Measurements from ENCODE around the gene PM20D2. TPM values are rescaled to one million over a fixed set of nuclear protein-coding genes. Genes with fewer than 3 reads are reported as not detected.

PM20D2 gene
- total RNA-seq, 4 donors from 2014 or later, result 15.1 to 28.2 (median 19.3) TPM

- H3K27me3 ChIP-seq, result no peaks in the 10 kb centered on the region
- H3K4me3 ChIP-seq, result no peak overlapping the region
- no peak overlapping the region for H3K27ac ChIP-seq
- DNase-seq (ENCODE audit: low spot score in 2 of 2), result no peak
- H3K4me1 ChIP-seq, result no peaks in the 10 kb centered on the region
- TF ChIP-seq POLR2A (IDR thresholded peaks at IDR 0.05), result no peak
- TF ChIP-seq, protein P1, sequence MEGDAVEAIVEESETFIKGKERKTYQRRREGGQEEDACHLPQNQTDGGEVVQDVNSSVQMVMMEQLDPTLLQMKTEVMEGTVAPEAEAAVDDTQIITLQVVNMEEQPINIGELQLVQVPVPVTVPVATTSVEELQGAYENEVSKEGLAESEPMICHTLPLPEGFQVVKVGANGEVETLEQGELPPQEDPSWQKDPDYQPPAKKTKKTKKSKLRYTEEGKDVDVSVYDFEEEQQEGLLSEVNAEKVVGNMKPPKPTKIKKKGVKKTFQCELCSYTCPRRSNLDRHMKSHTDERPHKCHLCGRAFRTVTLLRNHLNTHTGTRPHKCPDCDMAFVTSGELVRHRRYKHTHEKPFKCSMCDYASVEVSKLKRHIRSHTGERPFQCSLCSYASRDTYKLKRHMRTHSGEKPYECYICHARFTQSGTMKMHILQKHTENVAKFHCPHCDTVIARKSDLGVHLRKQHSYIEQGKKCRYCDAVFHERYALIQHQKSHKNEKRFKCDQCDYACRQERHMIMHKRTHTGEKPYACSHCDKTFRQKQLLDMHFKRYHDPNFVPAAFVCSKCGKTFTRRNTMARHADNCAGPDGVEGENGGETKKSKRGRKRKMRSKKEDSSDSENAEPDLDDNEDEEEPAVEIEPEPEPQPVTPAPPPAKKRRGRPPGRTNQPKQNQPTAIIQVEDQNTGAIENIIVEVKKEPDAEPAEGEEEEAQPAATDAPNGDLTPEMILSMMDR (IDR thresholded peaks at IDR 0.05), result no peak
- TF ChIP-seq EP300 (IDR thresholded peaks at IDR 0.05), result no peak
- no peaks in the 10 kb centered on the region for H3K9me3 ChIP-seq
- WGBS, 2 donors, result 73 to 80% methylated on average over 3 of the region's 3 CpGs
- no peaks in the 10 kb centered on the region for H3K36me3 ChIP-seq
These were observed 11.1 kb upstream of the PM20D2 start for GRCh38 chr6:89134723-89135122.

- 73 to 77% methylated on average over 2 of the region's 2 CpGs for WGBS, 2 donors
- no peaks in the 10 kb centered on the region for H3K27me3 ChIP-seq
- TF ChIP-seq POLR2A (IDR thresholded peaks at IDR 0.05) (no peak), EP300 (IDR thresholded peaks at IDR 0.05) (no peak)
- TF ChIP-seq, protein P1 (IDR thresholded peaks at IDR 0.05), result no peak
- no peaks in the 10 kb centered on the region for H3K36me3 ChIP-seq
- H3K9me3 ChIP-seq, result no peaks in the 10 kb centered on the region
- no peak overlapping the region for H3K27ac ChIP-seq
- DNase-seq (ENCODE audit: low spot score in 2 of 2), result no peak
- no peak overlapping the region for H3K4me3 ChIP-seq
- H3K4me1 ChIP-seq, result no peaks in the 10 kb centered on the region
These were observed 7.7 kb upstream of the PM20D2 start for GRCh38 chr6:89138173-89138572.

GRCh38 chr6:89139509-89140346 lies 6.1 kb upstream of the PM20D2 start:
- Histone ChIP-seq H3K4me1 (peaks cover 0 to 7% (median 3%) of the 10 kb centered on the region in 4 donors), H3K4me3 (no peak overlapping the region), H3K27me3 (no peaks in the 10 kb centered on the region), H3K9me3 (no peaks in the 10 kb centered on the region), H3K27ac (no peak overlapping the region), H3K36me3 (no peaks in the 10 kb centered on the region)
- no peak for DNase-seq (ENCODE audit: low spot score in 2 of 2)
- no peak for TF ChIP-seq EP300 (IDR thresholded peaks at IDR 0.05)
- TF ChIP-seq, protein P1 (IDR thresholded peaks at IDR 0.05), result no peak
- TF ChIP-seq POLR2A (IDR thresholded peaks at IDR 0.05), result no peak
- 81% methylated on average over 5 of the region's 5 CpGs for WGBS, 2 donors

- Histone ChIP-seq H3K4me3 (no peak overlapping the region), H3K36me3 (no peaks in the 10 kb centered on the region), H3K9me3 (no peaks in the 10 kb centered on the region), H3K4me1 (peaks cover 0 to 15% (median 4%) of the 10 kb centered on the region in 4 donors), H3K27ac (no peak overlapping the region), H3K27me3 (no peaks in the 10 kb centered on the region)
- DNase-seq (ENCODE audit: low spot score in 2 of 2), result no peak
- TF ChIP-seq EP300 (IDR thresholded peaks at IDR 0.05), result no peak
- 68 to 71% methylated on average over 7 of the region's 7 CpGs for WGBS, 2 donors
These were observed 5.3 kb upstream of the PM20D2 start for GRCh38 chr6:89140347-89141156.

GRCh38 chr6:89144354-89144906 lies 1.4 kb upstream of the PM20D2 start:
- Histone ChIP-seq H3K27me3 (no peaks in the 10 kb centered on the region), H3K9me3 (no peaks in the 10 kb centered on the region), H3K27ac (peak overlapping the region in 2 of 4 donors; percentile 5 to 31), H3K4me1 (peaks cover 0 to 25% (median 8%) of the 10 kb centered on the region in 4 donors), H3K36me3 (no peaks in the 10 kb centered on the region), H3K4me3 (no peak overlapping the region)
- DNase-seq (ENCODE audit: low spot score in 2 of 2), result no peak
- WGBS, 2 donors, result 21 to 25% methylated on average over 2 of the region's 2 CpGs
- TF ChIP-seq EP300 (IDR thresholded peaks at IDR 0.05), result no peak
- TF ChIP-seq POLR2A (IDR thresholded peaks at IDR 0.05), result no peak
- TF ChIP-seq, protein P1 (IDR thresholded peaks at IDR 0.05), result no peak
